Activated CD8-positive, alpha-beta memory T cell treated with anti-CD3 and anti-CD28 coated beads, Interleukin-2, amount 10 ng/mL, durations not matched to agents 7 days and 5 days (primary cell): ENCODE results near the gene SIVA1. TPM values are rescaled to one million over a fixed set of nuclear protein-coding genes. Genes with fewer than 3 reads are reported as not detected.

Experiments used
- ATAC-seq: fragments of 150-1000 bp; cut with Tn5 transposase; one replicate; pipeline ENCODE4 v1.10.0; 2021; ENCODE audit warnings: moderate library complexity
- CTCF ChIA-PET: fragments of 350-600 bp; sonication (Branson Sonifier 250); formaldehyde crosslinking; loops from one replicate; lab custom pipeline; 2021; ENCODE audit warnings: antibody characterized with exemption; lab: Charles Lee
- DNase-seq: peaks from one replicate; pipeline ENCODE4 v3.0.0-alpha.2; 2020
- H3K27ac Mint-ChIP-seq: one replicate; pipeline ENCODE4 v1.8.0; 2021; ENCODE audit warnings: mild to moderate bottlenecking, mixed read lengths
- H3K27me3 Mint-ChIP-seq: one replicate; pipeline ENCODE4 v1.8.0; 2021; ENCODE audit warnings: mixed read lengths
- H3K36me3 Mint-ChIP-seq: one replicate; pipeline ENCODE4 v1.8.0; 2021; ENCODE audit warnings: mild to moderate bottlenecking, mixed read lengths
- H3K4me1 Mint-ChIP-seq: one replicate; pipeline ENCODE4 v1.8.0; 2021; ENCODE audit warnings: mixed read lengths
- H3K4me3 Mint-ChIP-seq: one replicate; pipeline ENCODE4 v1.8.0; 2021; ENCODE audit warnings: mild to moderate bottlenecking, moderate library complexity, mixed read lengths
- H3K9me3 Mint-ChIP-seq: one replicate; pipeline ENCODE4 v1.8.0; 2022; ENCODE audit warnings: low read depth, mixed read lengths
- total RNA-seq, 2 experiments: library from RNA; stranded (reverse); gene quantifications; one replicate each; pipeline ENCODE4 v1.2.3, GENCODE V29; 2021

Gene SIVA1
- total RNA-seq, 2 experiments from 2014 or later: 127 to 140 TPM

DNA sequence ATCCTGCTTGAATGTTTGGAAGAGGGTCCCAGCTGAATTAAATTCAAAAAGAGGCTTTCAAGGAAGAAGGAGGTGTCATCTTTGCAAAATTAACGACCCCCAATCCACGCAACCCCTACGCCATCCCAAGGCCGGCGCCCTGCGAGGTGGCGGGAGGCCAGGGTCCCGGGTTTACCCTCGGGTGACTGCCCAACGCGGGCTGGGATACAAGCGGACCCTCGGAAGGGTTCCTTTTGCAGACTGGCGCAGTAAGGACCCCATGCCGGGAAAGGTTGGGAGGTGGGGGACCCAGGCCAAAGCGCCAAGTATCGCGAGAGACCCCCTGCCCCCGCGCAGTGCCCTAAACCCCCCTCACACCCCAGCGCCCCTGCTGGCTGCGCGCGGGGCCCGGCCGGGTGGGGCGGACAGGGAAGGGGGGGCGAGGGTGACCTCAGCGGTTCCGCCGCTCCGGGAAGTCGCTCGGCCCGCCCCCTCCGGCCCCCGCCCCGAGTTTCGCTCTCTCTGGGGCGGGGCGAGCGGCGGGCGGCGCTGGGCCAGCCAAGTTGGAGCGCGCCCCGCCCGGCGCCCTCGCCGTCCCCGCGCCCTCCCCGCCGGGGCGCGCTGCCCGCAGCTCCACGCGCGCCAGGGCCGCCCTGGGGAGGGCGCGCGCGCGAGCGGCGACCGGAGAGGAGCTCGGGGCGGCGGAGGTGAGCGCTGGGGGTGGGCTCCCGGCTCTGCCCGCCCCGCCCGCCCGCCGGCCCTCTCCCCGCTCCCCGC, 47.2 kb downstream of the SIVA1 start:
- Mint-ChIP-seq H3K36me3 (no peaks in the 10 kb centered on the region), H3K4me1 (peaks cover 23% of the 10 kb centered on the region), H3K27me3 (peaks cover 6% of the 10 kb centered on the region), H3K9me3 (no peaks in the 10 kb centered on the region), H3K27ac (peak overlapping the region; percentile 42), H3K4me3 (peak overlapping the region; percentile 39)
- CTCF ChIA-PET: interaction anchor here (0.7 to 2.4 kb wide), 11 partner anchors 8 to 123 kb away, joined by 3 to 15 read pairs (median 3); partner anchors contain the start of gene ADSS1
- ATAC-seq (peak; percentile 73), DNase-seq (peak; percentile 86)

DNA sequence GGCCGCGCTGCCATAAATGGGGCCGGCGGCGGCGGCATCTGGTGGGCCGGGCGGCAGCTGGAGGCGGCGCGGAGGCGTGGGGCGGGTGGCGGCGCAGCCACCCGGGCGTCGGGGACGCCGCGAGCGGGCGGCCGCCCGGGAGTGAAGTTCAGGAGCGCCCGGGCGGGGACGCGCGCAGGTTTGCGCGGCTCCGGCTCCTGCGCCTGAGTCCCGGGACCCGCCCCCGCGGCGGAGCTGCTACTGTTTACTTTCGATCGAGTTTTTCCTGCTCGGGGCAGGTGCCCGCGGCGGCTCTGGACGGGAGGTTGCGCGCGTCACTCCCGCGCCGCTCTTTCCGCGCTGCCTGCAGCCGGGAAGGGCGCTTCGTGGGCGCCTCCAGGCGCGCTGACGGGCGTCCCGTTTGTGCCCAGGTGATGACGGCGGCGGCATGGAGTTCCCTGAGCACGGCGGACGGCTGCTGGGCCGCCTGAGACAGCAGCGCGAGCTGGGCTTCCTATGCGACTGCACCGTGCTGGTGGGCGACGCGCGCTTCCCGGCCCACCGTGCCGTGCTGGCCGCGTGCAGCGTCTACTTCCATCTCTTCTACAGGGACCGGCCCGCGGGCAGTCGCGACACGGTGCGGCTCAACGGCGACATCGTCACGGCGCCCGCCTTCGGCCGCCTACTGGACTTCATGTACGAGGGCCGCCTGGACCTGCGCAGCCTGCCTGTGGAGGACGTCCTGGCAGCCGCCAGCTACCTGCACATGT, 48.0 kb downstream of the SIVA1 start, which contains the start of gene ZBTB42:
ZBTB42 (plus strand) TSS at position 331 of the 749 bp plus-strand sequence; CDS start at position 428, 97 bp downstream.
- peak within 1 kb of the TSS; percentile 50 for H3K27ac Mint-ChIP-seq
- peaks cover 22% of the 10 kb centered on the region for H3K4me1 Mint-ChIP-seq
- CTCF ChIA-PET: interaction anchor here (0.7 to 2.4 kb wide), 14 partner anchors 9 to 124 kb away, joined by 3 to 15 read pairs (median 3); partner anchors contain the start of genes ADSS1 and SIVA1

DNA sequence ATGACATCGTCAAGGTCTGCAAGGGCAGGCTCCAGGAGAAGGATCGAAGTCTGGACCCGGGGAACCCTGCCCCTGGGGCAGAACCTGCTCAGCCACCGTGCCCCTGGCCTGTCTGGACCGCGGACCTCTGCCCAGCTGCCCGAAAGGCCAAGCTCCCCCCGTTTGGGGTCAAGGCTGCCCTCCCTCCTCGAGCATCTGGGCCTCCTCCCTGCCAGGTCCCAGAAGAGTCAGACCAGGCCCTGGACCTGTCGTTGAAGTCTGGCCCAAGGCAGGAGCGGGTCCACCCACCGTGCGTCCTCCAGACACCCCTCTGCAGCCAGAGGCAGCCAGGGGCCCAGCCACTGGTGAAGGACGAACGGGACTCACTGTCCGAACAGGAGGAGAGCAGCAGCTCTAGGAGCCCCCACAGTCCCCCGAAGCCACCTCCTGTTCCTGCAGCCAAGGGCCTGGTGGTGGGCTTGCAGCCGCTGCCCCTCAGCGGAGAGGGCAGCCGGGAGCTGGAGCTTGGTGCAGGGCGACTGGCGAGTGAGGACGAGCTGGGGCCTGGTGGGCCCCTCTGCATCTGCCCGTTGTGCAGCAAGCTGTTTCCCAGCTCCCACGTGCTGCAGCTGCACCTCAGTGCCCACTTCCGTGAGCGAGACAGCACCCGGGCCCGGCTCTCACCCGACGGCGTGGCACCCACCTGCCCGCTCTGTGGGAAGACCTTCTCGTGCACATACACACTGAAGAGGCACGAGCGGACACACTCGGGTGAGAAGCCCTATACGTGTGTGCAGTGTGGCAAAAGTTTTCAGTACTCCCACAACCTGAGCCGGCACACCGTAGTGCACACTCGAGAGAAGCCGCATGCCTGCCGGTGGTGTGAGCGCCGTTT, 48.8 kb downstream of the SIVA1 start:
- Mint-ChIP-seq H3K4me3 (peak overlapping the region; percentile 80), H3K4me1 (peaks cover 17% of the 10 kb centered on the region)

More for the DNA sequence above, 48.0 kb downstream of the SIVA1 start, which contains the start of gene ZBTB42:
- H3K9me3 Mint-ChIP-seq: no peaks in the 10 kb centered on the region
- H3K27me3 Mint-ChIP-seq: peaks cover 6% of the 10 kb centered on the region
- H3K36me3 Mint-ChIP-seq: no peaks in the 10 kb centered on the region
- ATAC-seq (peak; percentile 62), DNase-seq (peak; percentile 78)
- H3K4me3 Mint-ChIP-seq: peak within 1 kb of the TSS; percentile 80

DNA sequence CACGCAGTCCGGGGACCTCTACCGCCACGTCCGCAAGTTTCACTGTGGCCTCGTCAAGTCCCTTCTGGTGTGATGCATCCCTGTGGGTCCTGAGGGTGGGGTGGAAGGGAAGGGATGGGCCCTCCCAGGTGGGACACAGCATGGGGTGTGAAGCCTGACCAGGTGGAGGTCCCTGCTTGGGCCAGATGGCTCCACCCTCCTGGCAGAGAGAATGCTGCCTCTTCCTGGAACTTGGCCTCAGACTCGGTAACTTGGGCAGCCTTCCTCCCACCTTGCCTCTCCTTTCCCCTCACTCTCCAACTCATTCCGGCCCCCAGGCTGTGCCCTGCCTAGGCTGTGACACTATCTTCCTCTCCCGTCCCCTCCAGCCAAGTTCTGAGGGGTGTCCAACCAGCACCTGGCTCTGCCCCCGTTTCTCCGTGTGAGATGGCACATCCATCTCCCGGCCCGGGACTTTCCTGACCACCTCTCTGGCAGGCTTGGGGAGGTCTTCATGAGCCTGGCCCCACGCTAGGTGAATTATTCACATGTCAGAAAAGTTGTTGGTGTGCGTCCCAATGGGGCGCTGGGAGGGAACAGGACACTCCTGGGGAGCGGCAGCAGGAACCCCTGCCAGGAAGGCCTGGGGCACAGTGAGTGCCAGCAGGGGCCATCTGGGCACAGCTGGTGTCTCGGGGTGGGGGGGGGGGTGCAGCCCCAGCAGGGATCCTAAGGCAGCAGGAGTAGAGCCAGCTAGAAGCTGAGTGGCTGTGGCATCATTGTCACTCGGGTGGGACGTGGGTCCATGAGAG, 49.6 kb downstream of the SIVA1 start:
- CTCF ChIA-PET: interaction anchor here (1.1 to 2.4 kb wide), 3 partner anchors 16 to 34 kb away, joined by 3 to 12 read pairs (median 4); no protein-coding TSS in a partner anchor
- no peak for DNase-seq
- Mint-ChIP-seq H3K4me3 (no peak overlapping the region), H3K9me3 (no peaks in the 10 kb centered on the region), H3K27me3 (peaks cover 6% of the 10 kb centered on the region), H3K27ac (no peak overlapping the region), H3K4me1 (peaks cover 17% of the 10 kb centered on the region), H3K36me3 (no peaks in the 10 kb centered on the region)
- no peak for ATAC-seq

More for the DNA sequence above, 48.8 kb downstream of the SIVA1 start:
- ATAC-seq (no peak), DNase-seq (no peak)
- H3K9me3 Mint-ChIP-seq: no peaks in the 10 kb centered on the region
- H3K27ac Mint-ChIP-seq: no peak overlapping the region
- CTCF ChIA-PET: interaction anchor here (0.8 to 2.4 kb wide), 9 partner anchors 11 to 124 kb away, joined by 3 to 15 read pairs (median 3); partner anchors contain the start of genes ADSS1 and SIVA1
- H3K36me3 Mint-ChIP-seq: no peaks in the 10 kb centered on the region
- peaks cover 6% of the 10 kb centered on the region for H3K27me3 Mint-ChIP-seq

DNA sequence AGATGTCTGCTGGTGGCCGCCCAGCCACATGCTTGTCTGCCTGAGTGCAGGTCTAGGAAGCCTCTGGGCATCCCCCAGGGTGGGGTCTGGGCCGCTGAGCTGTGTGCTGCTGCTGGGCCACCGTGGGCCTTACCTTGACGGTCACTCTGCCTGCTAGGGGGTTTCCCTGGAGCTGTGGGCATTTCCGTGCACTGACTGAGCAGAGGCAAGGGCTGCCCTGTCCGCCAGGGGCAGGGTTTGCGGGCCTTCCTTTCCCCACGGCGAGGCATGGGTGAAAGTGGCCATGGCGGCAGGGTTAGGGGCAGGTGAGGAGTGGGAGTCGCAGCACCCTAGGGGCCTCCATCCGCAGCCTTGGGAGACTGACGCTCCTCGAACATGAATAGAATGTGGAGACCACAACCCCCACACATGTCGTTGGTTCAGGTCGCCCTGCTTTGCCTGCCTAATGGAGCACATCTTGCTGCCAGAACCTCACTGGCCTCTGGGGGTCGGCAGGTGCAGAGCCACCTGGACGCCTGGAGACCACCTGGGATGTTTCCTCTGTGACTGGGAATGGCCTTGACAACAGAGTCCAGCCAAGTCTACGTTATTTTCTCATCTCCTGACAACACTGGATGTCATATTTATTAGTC, 50.4 kb downstream of the SIVA1 start:
- CTCF ChIA-PET: no interaction called here
- no peaks in the 10 kb centered on the region for H3K9me3 Mint-ChIP-seq
- no peaks in the 10 kb centered on the region for H3K36me3 Mint-ChIP-seq
- H3K27ac Mint-ChIP-seq: no peak overlapping the region
- H3K27me3 Mint-ChIP-seq: peaks cover 6% of the 10 kb centered on the region
- peaks cover 17% of the 10 kb centered on the region for H3K4me1 Mint-ChIP-seq
- H3K4me3 Mint-ChIP-seq: no peak overlapping the region
- DNase-seq (no peak), ATAC-seq (no peak)

DNA sequence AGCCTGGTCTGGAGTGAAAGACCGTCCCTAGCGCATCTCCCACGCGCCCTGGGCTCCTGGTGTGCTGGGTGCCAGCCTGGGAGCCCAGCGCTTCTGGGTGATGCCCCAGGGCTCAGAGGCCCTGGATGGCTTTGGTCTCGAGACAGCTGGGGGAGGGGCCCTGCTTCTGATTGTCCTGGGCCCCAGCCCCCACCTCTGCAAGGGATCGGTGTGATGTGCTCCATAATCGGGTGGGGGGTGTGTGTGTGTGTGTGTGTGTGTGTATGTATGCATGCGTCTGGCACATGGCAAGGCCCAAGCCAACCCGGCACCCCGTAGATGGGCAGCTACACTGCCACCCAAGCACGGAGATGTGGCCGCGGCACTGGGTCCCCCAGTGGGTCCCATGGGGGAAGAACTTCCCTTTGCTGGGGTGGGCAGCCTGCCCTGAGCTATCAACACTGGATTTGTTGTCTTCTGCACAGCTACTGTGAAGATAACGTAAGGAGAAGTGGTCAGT, 51.0 kb downstream of the SIVA1 start:
- H3K27ac Mint-ChIP-seq: no peak overlapping the region
- DNase-seq: no peak
- H3K9me3 Mint-ChIP-seq: no peaks in the 10 kb centered on the region
- peaks cover 6% of the 10 kb centered on the region for H3K27me3 Mint-ChIP-seq
- no peak for ATAC-seq
- H3K4me1 Mint-ChIP-seq: peaks cover 17% of the 10 kb centered on the region
- H3K36me3 Mint-ChIP-seq: no peaks in the 10 kb centered on the region
- CTCF ChIA-PET: no interaction called here
- no peak overlapping the region for H3K4me3 Mint-ChIP-seq

DNA sequence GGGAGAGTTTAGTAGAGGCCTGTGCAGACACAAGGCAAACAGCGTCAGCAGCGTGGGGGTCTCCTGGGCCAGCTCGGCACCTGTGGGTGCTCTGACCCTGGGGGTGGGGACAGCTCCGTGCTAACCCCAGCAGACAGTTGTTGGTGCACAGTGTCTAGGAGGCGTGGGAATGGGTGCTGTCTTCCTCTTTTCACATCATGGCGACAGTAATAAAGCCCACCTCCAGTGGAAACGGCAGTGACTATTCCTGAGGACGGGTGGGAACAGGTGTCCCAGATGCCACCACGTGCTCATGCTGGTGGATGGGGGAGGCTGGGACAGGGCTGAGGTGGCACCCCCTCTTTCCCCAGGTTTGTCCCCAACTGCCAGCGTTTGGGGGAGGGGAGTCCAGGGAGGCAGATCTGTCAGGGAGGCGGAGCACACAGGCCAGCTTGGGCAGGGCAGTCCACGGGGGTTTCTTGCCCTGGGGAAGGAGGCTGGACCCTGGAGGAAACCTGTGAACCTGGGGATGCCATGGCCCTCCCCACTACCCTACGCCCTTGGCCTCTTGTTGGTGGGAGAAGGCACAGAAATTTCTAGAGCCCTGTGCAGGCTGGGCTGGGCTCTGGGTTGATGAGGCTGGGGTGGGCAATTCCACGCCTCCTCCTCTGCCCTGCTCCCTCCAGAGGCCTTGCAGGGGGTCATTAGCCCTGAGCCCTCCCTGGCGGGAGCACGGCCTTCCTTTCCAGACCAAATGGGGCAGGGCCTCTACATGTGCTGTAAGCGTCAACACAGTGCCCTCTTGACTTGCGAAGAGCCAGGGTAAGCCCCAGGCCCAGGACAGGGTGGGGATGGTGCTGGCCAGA, 51.8 kb downstream of the SIVA1 start:
- DNase-seq: no peak
- H3K4me3 Mint-ChIP-seq: no peak overlapping the region
- CTCF ChIA-PET: no interaction called here
- H3K36me3 Mint-ChIP-seq: no peaks in the 10 kb centered on the region
- peaks cover 16% of the 10 kb centered on the region for H3K4me1 Mint-ChIP-seq
- H3K27ac Mint-ChIP-seq: no peak overlapping the region
- no peaks in the 10 kb centered on the region for H3K9me3 Mint-ChIP-seq
- peaks cover 2% of the 10 kb centered on the region for H3K27me3 Mint-ChIP-seq
- no peak for ATAC-seq

DNA sequence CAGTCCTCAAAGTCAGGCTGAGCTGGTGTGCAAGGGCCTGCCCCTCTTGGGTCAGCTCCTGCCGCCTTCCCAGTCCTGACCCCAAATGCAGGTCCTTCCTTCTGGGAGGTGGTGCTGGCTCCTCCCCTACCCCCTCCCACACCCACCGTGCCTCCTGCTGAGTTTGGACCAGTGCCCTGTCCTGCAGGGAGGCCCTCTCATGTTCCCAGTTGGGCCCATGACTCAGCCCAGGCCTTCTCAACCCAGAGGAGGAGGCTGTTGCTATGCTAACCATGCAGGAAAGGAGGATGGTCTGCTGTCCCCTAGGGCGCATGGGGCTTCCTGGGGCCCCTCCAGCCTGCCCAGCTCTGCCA, 52.4 kb downstream of the SIVA1 start:
- CTCF ChIA-PET: no interaction called here
- no peak for ATAC-seq
- Mint-ChIP-seq H3K4me3 (no peak overlapping the region), H3K27me3 (no peaks in the 10 kb centered on the region), H3K4me1 (peaks cover 13% of the 10 kb centered on the region), H3K9me3 (no peaks in the 10 kb centered on the region), H3K36me3 (no peaks in the 10 kb centered on the region), H3K27ac (no peak overlapping the region)
- no peak for DNase-seq

DNA sequence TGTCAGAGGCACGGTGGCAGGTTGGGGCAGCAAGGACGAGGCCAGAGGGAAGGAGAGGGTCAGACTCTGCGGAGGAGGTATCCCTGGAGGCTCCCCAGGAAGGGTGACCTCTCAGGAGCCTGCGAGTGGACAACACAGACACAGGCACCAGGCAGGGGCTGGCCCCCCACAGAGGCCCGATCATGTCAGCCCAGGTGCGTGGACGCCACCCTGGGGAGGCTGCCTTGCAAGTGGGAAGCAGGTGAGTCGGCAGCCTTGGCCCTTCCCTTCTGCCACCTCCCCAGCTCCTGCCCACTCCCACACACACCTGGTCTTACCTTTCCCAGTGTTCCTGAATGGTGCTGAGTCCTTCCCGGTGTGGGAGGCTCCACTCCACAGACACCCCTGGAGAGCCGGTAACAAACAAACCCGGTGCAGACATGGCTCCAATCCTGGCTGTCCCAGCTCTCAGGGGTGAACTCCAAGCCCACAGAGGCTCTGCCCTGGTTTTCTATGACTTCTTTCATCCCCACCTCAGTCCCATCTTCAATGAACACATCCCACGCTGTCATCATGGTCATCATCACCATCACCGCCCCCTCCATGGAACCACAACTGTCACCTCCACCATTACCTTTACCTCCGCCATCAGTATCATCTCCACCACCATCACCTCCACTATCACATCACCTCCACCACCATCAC, 53.1 kb downstream of the SIVA1 start:
- Mint-ChIP-seq H3K4me3 (no peak overlapping the region), H3K36me3 (no peaks in the 10 kb centered on the region), H3K9me3 (no peaks in the 10 kb centered on the region), H3K27me3 (no peaks in the 10 kb centered on the region), H3K27ac (no peak overlapping the region), H3K4me1 (peaks cover 13% of the 10 kb centered on the region)
- CTCF ChIA-PET: no interaction called here
- ATAC-seq: no peak
- DNase-seq: no peak

DNA sequence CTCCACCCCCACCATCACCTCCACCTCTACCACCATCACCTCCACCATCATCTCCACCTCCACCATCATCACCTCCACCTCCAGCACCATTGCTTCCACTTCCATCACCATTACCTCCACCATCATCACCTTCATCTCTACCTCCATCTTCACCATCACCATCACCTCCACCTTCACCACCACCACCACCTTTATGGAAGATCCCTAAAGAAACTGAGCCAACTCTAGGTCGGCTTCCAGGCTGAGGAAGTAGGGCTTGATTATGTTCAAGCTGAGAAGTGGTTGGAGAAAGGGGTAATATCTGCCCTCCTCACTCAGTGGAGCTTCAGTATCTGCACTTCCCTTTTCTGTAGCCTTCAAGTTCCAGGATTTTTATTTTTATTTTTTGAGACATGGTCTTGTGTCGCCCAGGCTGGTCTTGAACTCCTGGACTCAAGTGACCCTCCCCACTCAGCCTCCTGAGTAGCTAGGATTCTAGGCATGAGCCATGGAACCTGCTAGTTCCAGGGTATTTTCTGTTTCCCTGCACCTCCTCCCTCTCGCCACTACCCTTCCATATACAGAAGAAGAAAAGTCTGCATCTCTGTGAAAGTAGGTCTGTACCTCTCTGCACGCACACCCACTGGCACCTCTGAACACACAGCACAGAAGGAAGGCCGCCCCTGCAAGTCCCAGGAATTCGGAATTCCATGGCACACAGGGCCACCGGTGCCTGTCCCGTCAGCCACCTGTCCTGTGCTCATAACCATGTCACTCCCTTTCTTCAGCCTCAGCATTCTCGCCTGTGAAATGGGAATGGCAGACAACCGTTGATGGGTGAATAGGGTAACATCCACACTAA, 53.9 kb downstream of the SIVA1 start:
- Mint-ChIP-seq H3K4me3 (no peak overlapping the region), H3K9me3 (no peaks in the 10 kb centered on the region), H3K27me3 (no peaks in the 10 kb centered on the region), H3K4me1 (peaks cover 10% of the 10 kb centered on the region), H3K36me3 (no peaks in the 10 kb centered on the region), H3K27ac (no peak overlapping the region)
- no peak for DNase-seq
- CTCF ChIA-PET: no interaction called here
- no peak for ATAC-seq
